ENCODE results near the gene SLC45A1. TPM values are rescaled to one million over a fixed set of nuclear protein-coding genes. Genes with fewer than 3 reads are reported as not detected.
"Not testable (repeated sequence)": the region's sequence is repeated elsewhere in the genome, so short reads cannot be mapped to it uniquely, and the experiment has no call there.

Gene SLC45A1
- under 1 TPM; 0.48 to 0.49 TPM for total RNA-seq

- peaks cover 2% of the 10 kb centered on the region for H3K9me3 Mint-ChIP-seq (ENCODE audit: low read depth)
- H3K27me3 Mint-ChIP-seq, result peaks cover 27% of the 10 kb centered on the region
- no peak within 1 kb of the TSS for H3K27ac Mint-ChIP-seq
- H3K4me1 Mint-ChIP-seq, result peaks cover 18% of the 10 kb centered on the region
- ChIA-PET POLR2A (no interaction called here), CTCF (interaction anchor here (0.5 to 4.7 kb wide), 7 partner anchors 33 to 303 kb away, joined by 3 to 79 read pairs (median 3); no protein-coding TSS in a partner anchor)
- DNase-seq, result peak; percentile 89
- intact Hi-C loops (cut with DNase I, micrococcal nuclease), result loop anchor here (1.0 to 2.0 kb wide), 2 partner anchors 31 to 292 kb away; partner anchors contain the start of gene ERRFI1 (in 2 of the 2)
- H3K36me3 Mint-ChIP-seq (ENCODE audit: low read depth), result no peaks in the 10 kb centered on the region
- peak within 1 kb of the TSS; percentile 60 for H3K4me3 Mint-ChIP-seq
- ATAC-seq, result peak; percentile 89
Measured at GRCh38 chr1:8317647-8318381, at the start of gene SLC45A1. TSS of gene SLC45A1 (plus strand) at chr1:8318114. CDS start at chr1:8324330, 6,216 bp downstream.

DNA sequence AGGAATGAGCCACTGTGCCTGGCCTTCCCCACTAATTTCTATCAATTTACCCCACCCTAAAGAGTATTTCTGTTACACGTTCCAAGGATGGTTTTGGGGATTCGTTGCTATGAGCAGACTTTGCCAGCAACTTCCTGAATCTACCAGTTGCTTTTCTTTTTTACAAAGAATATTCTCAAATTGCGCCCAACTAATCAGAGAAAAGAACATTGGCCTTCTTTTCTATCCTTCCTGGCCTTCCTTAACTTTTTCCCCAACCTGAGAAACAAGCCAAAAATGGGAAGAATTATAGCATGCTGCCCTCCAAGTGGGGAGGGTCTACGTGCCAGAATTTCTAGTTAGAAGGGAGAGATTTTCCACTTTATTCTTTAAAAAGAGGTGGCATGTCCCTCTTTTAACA, 44.9 kb upstream of the SLC45A1 start:
- ChIA-PET CTCF (no interaction called here), POLR2A (no interaction called here)
- H3K4me3 Mint-ChIP-seq, result no peak overlapping the region
- ATAC-seq (no peak), DNase-seq (no peak)
- intact Hi-C loops (cut with DNase I, micrococcal nuclease), result no loop called here
- no peaks in the 10 kb centered on the region for H3K36me3 Mint-ChIP-seq (ENCODE audit: low read depth)
- no peak overlapping the region for H3K27ac Mint-ChIP-seq
- no peaks in the 10 kb centered on the region for H3K9me3 Mint-ChIP-seq (ENCODE audit: low read depth)
- H3K4me1 Mint-ChIP-seq, result no peaks in the 10 kb centered on the region
- peaks cover 3% of the 10 kb centered on the region for H3K27me3 Mint-ChIP-seq

- ATAC-seq (no peak), DNase-seq (no peak)
- no peaks in the 10 kb centered on the region for H3K36me3 Mint-ChIP-seq (ENCODE audit: low read depth)
- H3K27me3 Mint-ChIP-seq, result peaks cover 4% of the 10 kb centered on the region
- H3K4me1 Mint-ChIP-seq, result no peaks in the 10 kb centered on the region
- H3K27ac Mint-ChIP-seq, result no peak overlapping the region
- CTCF ChIA-PET, result no interaction called here
- POLR2A ChIA-PET, result no interaction called here
- intact Hi-C loops (cut with DNase I, micrococcal nuclease), result no loop called here
- H3K4me3 Mint-ChIP-seq, result no peak overlapping the region
- no peaks in the 10 kb centered on the region for H3K9me3 Mint-ChIP-seq (ENCODE audit: low read depth)
Measured at GRCh38 chr1:8274352-8274751, 43.6 kb upstream of the SLC45A1 start.

DNA sequence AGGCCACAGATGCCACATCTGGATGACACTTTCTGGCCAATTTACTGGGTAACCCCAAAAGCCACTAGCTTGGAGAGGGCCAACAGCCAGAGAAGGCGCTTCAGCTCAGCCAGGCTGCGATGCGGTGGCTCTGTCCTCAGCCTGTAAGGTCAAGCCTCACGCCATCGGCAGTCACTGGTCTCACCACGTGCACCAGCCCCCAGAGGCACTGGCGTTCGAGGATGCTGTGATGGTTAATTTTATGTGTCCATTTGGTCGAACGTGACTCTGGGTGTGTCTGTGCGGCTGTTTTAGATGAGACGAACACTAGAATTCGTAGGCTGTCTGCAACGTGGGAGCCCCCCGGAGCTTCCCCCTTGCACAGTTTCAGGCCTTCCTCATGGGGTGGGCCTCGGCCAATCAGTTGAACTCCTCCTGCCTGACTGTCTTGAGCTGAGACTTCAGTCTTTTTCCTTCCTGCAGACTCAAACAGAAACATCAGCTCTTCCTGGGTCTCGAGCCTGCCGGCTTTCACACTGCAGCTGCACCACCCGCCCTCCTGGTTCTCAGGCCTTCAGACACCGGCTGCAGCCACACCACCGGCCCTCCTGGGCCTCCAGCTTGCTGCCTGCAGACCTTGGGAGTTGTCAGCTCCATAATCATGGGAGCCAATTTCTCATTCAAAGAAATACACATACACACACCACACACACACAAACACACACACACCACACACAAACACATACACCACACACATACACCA, 41.6 kb upstream of the SLC45A1 start:
- ATAC-seq (no peak), DNase-seq (peak; percentile 20)
- H3K4me3 Mint-ChIP-seq, result no peak overlapping the region
- POLR2A ChIA-PET, result no interaction called here
- CTCF ChIA-PET, result interaction anchor here (0.7 kb wide), 1 partner anchor 500 kb away, joined by 3 read pairs; no protein-coding TSS in a partner anchor
- no peaks in the 10 kb centered on the region for H3K4me1 Mint-ChIP-seq
- peaks cover 4% of the 10 kb centered on the region for H3K9me3 Mint-ChIP-seq (ENCODE audit: low read depth)
- intact Hi-C loops (cut with DNase I, micrococcal nuclease), result no loop called here
- peaks cover 8% of the 10 kb centered on the region for H3K27me3 Mint-ChIP-seq
- H3K27ac Mint-ChIP-seq, result no peak overlapping the region
- H3K36me3 Mint-ChIP-seq (ENCODE audit: low read depth), result no peaks in the 10 kb centered on the region

GRCh38 chr1:8276932-8277331, 41.0 kb upstream of the SLC45A1 start:
- CTCF ChIA-PET, result interaction anchor here (0.7 kb wide), 1 partner anchor 500 kb away, joined by 3 read pairs; no protein-coding TSS in a partner anchor
- intact Hi-C loops (cut with DNase I, micrococcal nuclease), result no loop called here
- no peaks in the 10 kb centered on the region for H3K36me3 Mint-ChIP-seq (ENCODE audit: low read depth)
- H3K4me1 Mint-ChIP-seq, result peaks cover 2% of the 10 kb centered on the region
- POLR2A ChIA-PET, result no interaction called here
- H3K9me3 Mint-ChIP-seq (ENCODE audit: low read depth), result peaks cover 4% of the 10 kb centered on the region
- DNase-seq, result no peak
- peak overlapping the region; percentile 52 for H3K27ac Mint-ChIP-seq
- H3K27me3 Mint-ChIP-seq, result peaks cover 12% of the 10 kb centered on the region
- ATAC-seq, result no peak
- no peak overlapping the region for H3K4me3 Mint-ChIP-seq

GRCh38 chr1:8278677-8279076, 39.2 kb upstream of the SLC45A1 start:
- ATAC-seq; H3K4me3 Mint-ChIP-seq; POLR2A ChIA-PET; intact Hi-C loops (cut with DNase I, micrococcal nuclease); H3K27ac Mint-ChIP-seq; CTCF ChIA-PET; DNase-seq; H3K9me3 Mint-ChIP-seq (ENCODE audit: low read depth); H3K36me3 Mint-ChIP-seq (ENCODE audit: low read depth): not testable (repeated sequence)
- Mint-ChIP-seq H3K4me1 (peaks cover 19% of the 10 kb centered on the region), H3K27me3 (peaks cover 25% of the 10 kb centered on the region)

GRCh38 chr1:8281843-8282509, 35.9 kb upstream of the SLC45A1 start:
- DNase-seq, result no peak
- POLR2A ChIA-PET, result no interaction called here
- intact Hi-C loops (cut with DNase I, micrococcal nuclease), result no loop called here
- Mint-ChIP-seq H3K27me3 (peaks cover 25% of the 10 kb centered on the region), H3K9me3 (ENCODE audit: low read depth) (peaks cover 4% of the 10 kb centered on the region), H3K4me1 (peaks cover 19% of the 10 kb centered on the region), H3K36me3 (ENCODE audit: low read depth) (no peaks in the 10 kb centered on the region), H3K27ac (no peak overlapping the region), H3K4me3 (no peak overlapping the region)
- CTCF ChIA-PET, result no interaction called here
- ATAC-seq, result no peak

DNA sequence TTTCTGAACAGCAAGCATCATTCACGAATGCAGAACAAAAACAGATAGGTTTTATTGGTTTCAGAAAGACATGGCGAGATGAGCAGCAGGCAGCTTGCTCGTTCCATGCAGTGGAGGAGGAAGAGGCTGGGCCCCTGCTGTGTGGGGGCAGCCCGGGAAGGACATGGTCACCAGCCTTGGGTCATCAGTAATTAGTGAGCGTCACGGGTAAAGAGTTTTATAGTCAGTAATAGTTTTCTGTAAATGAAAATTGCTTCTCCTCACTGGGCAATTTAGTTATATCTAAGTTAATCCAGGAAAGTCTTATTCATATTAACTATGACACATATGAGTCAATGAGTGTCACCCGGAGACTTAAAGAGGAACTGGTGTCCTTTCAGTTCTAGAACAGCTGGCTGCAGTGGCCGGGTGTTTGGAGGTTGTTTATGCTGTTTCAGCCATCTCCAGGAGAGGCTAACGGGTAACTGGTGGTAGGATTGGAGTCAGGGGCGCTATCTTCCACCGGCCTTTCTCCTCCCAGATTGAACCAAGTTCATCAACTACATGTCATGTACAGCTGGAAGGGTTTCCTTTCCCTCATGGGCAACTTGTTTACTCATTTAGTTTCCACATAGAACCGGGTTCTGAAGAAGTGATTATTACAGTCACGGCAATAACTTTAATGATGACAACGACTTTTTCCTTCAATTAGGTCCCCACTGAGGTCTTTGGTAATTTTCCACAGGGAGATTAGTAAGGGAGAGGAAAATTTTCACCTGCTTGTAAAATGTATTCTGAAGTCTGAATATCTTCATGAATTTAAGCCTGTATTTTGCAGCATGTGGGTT, 34.6 kb upstream of the SLC45A1 start:
- peaks cover 19% of the 10 kb centered on the region for H3K4me1 Mint-ChIP-seq
- intact Hi-C loops (cut with DNase I, micrococcal nuclease), result no loop called here
- no peaks in the 10 kb centered on the region for H3K36me3 Mint-ChIP-seq (ENCODE audit: low read depth)
- peaks cover 4% of the 10 kb centered on the region for H3K9me3 Mint-ChIP-seq (ENCODE audit: low read depth)
- POLR2A ChIA-PET, result no interaction called here
- DNase-seq (peak; percentile 59), ATAC-seq (peak; percentile 90)
- H3K4me3 Mint-ChIP-seq, result no peak overlapping the region
- peak overlapping the region; percentile 26 for H3K27ac Mint-ChIP-seq
- H3K27me3 Mint-ChIP-seq, result peaks cover 25% of the 10 kb centered on the region
- CTCF ChIA-PET, result no interaction called here

- Mint-ChIP-seq H3K27me3 (peaks cover 24% of the 10 kb centered on the region), H3K4me1 (peaks cover 19% of the 10 kb centered on the region), H3K9me3 (ENCODE audit: low read depth) (peaks cover 4% of the 10 kb centered on the region), H3K36me3 (ENCODE audit: low read depth) (no peaks in the 10 kb centered on the region), H3K27ac (no peak overlapping the region), H3K4me3 (no peak overlapping the region)
- POLR2A ChIA-PET, result no interaction called here
- intact Hi-C loops (cut with DNase I, micrococcal nuclease), result no loop called here
- CTCF ChIA-PET, result no interaction called here
- ATAC-seq (peak; percentile 40), DNase-seq (no peak)
Measured at GRCh38 chr1:8284127-8284526, 33.8 kb upstream of the SLC45A1 start.

DNA sequence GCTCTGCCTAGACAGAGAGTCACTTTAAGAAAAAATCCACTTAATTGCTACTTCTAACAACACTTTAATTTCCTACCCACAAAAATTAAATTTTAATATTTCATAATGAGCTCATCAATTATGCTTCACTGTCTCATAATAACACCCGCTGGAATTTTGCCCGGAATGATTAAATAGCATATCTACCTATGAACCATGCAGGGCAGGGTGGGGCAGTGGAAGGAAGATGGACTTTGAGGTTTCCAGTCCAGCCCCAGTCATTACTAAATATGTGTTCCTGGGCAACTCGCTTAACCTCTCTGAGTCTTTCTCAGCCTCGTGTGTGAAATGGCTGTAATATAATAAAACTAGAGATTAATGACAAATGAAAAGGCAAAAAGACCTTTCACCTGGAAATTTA, 32.8 kb upstream of the SLC45A1 start:
- no peak for DNase-seq
- Mint-ChIP-seq H3K4me1 (peaks cover 19% of the 10 kb centered on the region), H3K27me3 (peaks cover 24% of the 10 kb centered on the region), H3K36me3 (ENCODE audit: low read depth) (no peaks in the 10 kb centered on the region), H3K9me3 (ENCODE audit: low read depth) (peaks cover 4% of the 10 kb centered on the region), H3K27ac (no peak overlapping the region), H3K4me3 (no peak overlapping the region)
- intact Hi-C loops (cut with DNase I, micrococcal nuclease), result no loop called here
- no peak for ATAC-seq
- CTCF ChIA-PET, result interaction anchor here (1.0 kb wide), 2 partner anchors 208 to 268 kb away, joined by 3 to 4 read pairs; no protein-coding TSS in a partner anchor
- POLR2A ChIA-PET, result no interaction called here

DNA sequence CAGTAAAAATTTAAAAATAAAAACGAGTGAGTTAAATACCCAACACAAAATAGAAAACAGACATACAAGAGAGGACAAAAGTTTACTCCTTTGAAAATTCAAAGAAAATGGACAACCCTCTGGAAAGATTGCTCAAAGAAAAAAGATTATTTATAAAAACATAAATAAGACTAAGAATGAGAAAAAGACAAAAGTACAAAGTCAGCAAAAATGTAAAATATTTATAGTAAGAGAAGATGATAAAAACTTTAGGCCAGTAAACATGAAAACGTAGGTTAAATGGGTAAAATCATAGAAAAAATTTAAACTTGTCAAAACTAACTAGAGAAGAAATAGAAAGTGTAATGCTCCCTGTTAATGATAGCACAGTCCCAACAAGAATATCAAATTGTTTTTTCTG, 31.9 kb upstream of the SLC45A1 start:
- H3K36me3 Mint-ChIP-seq (ENCODE audit: low read depth), result no peaks in the 10 kb centered on the region
- intact Hi-C loops (cut with DNase I, micrococcal nuclease), result no loop called here
- H3K27ac Mint-ChIP-seq, result no peak overlapping the region
- H3K27me3 Mint-ChIP-seq, result peaks cover 21% of the 10 kb centered on the region
- ATAC-seq, result no peak
- H3K4me3 Mint-ChIP-seq, result no peak overlapping the region
- CTCF ChIA-PET, result interaction anchor here (1.0 kb wide), 1 partner anchor 209 kb away, joined by 4 read pairs; no protein-coding TSS in a partner anchor
- peaks cover 19% of the 10 kb centered on the region for H3K4me1 Mint-ChIP-seq
- POLR2A ChIA-PET, result no interaction called here
- peaks cover 2% of the 10 kb centered on the region for H3K9me3 Mint-ChIP-seq (ENCODE audit: low read depth)
- DNase-seq, result no peak
